ENCODE measurements around the gene CDX2. TPM values are rescaled to one million over a fixed set of nuclear protein-coding genes. Genes with fewer than 3 reads are reported as not detected.

Gene CDX2
- total and polyA plus RNA-seq, 2 experiments from 2014 or later: not detected

- Histone ChIP-seq H3K4me3 (no peak overlapping the region), H2AFZ (peak overlapping the region; percentile 72), H3K36me3 (ENCODE audit: insufficient read depth) (no peaks in the 10 kb centered on the region), H4K20me1 (replicated peaks; ENCODE audit: insufficient read depth) (no peaks in the 10 kb centered on the region), H3K4me1 (ENCODE audit: insufficient read depth) (peaks cover 9% of the 10 kb centered on the region), H3K4me2 (no peak overlapping the region), H3K79me2 (replicated peaks; ENCODE audit: insufficient read depth) (no peaks in the 10 kb centered on the region), H3K27ac (ENCODE audit: low read depth) (no peak overlapping the region), H3F3A (replicated peaks; ENCODE audit: low read depth) (no peaks in the 10 kb centered on the region), H3K9me2 (ENCODE audit: insufficient read depth) (no peaks in the 10 kb centered on the region), H3K27me3 (ENCODE audit: insufficient read depth) (no peaks in the 10 kb centered on the region)
- TF ChIP-seq EZH2phosphoT487 (IDR thresholded peaks at IDR 0.05; ENCODE audit: unreplicated experiment) (no peak), NANOG (IDR thresholded peaks at IDR 0.05; ENCODE audit: borderline replicate concordance) (no peak), REST (IDR thresholded peaks at IDR 0.05; ENCODE audit: unreplicated experiment) (no peak), ZNF114 (CRISPR knock-in tag; IDR thresholded peaks at IDR 0.05) (no peak), STAT1 (IDR thresholded peaks at IDR 0.05; ENCODE audit: unreplicated experiment) (no peak), JUNB (IDR thresholded peaks at IDR 0.05; ENCODE audit: unreplicated experiment) (no peak), POLR2AphosphoS5 (IDR thresholded peaks at IDR 0.05; ENCODE audit: low read depth) (no peak), ZNF462 (CRISPR knock-in tag; IDR thresholded peaks at IDR 0.05) (no peak), EZH2 (IDR thresholded peaks at IDR 0.05; ENCODE audit: low read depth, unreplicated experiment) (no peak), ETS1 (IDR thresholded peaks at IDR 0.05) (no peak), CTCF (conservative IDR thresholded peaks at IDR 0.05; ENCODE audit: low read depth in 2 of 2) (no peak), CREB1 (CRISPR knock-in tag; IDR thresholded peaks at IDR 0.05; ENCODE audit: low read depth) (no peak), ZNF331 (CRISPR knock-in tag; IDR thresholded peaks at IDR 0.05; ENCODE audit: low read depth) (no peak)
- Mint-ChIP-seq H3K9me3 (no peaks in the 10 kb centered on the region), H3K36me3 (ENCODE audit: low read depth) (no peaks in the 10 kb centered on the region), H3K4me1 (peaks cover 16% of the 10 kb centered on the region), H3K27me3 (ENCODE audit: insufficient read depth, low read depth, poor library complexity) (peaks cover 4% of the 10 kb centered on the region), H3K4me3 (no peak overlapping the region), H3K27ac (no peak overlapping the region)
- DNase-seq (ENCODE audit: low spot score) (no peak), ATAC-seq (no peak)
Measured at GRCh38 chr13:28010046-28010445, 40.9 kb upstream of the CDX2 start.
